Measurements from ENCODE around the gene SLC16A6.
"Not testable (repeated sequence)": the region's sequence is repeated elsewhere in the genome, so short reads cannot be mapped to it uniquely, and the experiment has no call there.

Gene SLC16A6

DNA sequence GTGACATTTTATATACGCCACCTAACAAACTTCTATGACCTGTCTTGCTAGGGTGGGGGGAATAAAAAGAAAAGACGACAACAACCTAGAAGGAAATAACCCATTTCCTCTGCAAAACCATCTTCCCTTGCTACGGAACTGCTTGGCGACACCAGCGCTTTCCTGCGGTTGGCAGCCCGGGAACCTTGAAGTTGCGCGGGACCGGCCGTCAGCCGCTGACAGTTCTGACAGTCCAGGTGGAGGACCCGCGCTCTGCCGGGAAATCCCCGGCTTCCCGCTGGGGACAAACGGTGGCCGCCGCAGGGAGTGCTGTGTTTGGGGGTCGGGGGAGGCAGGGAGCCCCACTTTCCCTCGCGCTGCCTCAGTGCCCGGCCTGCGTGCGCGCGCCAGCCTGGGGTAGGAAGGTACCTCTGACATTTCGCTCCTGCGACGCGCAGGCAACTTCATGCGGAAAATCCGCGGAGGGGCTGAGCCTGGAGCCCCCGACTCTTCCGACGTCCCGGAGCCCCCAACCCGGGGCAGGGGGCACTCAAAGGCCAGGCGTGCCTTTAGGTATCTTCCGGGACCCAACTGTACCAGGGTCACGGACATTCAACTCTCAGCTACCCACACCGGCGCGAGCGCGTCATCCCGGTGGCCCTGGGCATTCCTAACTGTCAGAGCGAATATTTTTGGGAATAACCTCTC lies 516 bp downstream of the SLC16A6 start:
- H3K4me3 ChIP-seq (ENCODE audit: low read depth, low read length) = peak overlapping the region; percentile 58
- TF ChIP-seq, protein P1, sequence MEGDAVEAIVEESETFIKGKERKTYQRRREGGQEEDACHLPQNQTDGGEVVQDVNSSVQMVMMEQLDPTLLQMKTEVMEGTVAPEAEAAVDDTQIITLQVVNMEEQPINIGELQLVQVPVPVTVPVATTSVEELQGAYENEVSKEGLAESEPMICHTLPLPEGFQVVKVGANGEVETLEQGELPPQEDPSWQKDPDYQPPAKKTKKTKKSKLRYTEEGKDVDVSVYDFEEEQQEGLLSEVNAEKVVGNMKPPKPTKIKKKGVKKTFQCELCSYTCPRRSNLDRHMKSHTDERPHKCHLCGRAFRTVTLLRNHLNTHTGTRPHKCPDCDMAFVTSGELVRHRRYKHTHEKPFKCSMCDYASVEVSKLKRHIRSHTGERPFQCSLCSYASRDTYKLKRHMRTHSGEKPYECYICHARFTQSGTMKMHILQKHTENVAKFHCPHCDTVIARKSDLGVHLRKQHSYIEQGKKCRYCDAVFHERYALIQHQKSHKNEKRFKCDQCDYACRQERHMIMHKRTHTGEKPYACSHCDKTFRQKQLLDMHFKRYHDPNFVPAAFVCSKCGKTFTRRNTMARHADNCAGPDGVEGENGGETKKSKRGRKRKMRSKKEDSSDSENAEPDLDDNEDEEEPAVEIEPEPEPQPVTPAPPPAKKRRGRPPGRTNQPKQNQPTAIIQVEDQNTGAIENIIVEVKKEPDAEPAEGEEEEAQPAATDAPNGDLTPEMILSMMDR (IDR thresholded peaks at IDR 0.05; ENCODE audit: control insufficient read depth, extremely low read depth, insufficient read depth) = no peak
- no peak for DNase-seq (ENCODE audit: low read depth)

DNA sequence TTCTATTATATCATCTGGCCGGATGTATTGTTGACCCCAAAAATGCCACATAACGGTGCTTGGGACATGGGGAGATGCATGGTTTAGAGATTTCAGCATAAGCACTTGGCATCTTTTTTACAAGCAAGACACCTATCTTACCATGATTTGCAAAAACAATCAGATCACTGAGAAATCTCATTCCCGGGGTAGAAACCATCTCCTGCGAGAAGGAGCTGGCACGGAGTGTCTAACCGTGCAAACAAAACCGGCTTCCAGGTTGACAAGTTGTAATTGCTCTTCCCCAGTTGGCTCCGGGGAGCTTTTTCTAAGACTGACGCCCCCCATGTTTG lies 1.0 kb downstream of the SLC16A6 start:
- DNase-seq (ENCODE audit: low read depth) = no peak
- TF ChIP-seq, protein P1 (IDR thresholded peaks at IDR 0.05; ENCODE audit: control insufficient read depth, extremely low read depth, insufficient read depth) = no peak
- H3K4me3 ChIP-seq (ENCODE audit: low read depth, low read length) = peak overlapping the region; percentile 58

DNA sequence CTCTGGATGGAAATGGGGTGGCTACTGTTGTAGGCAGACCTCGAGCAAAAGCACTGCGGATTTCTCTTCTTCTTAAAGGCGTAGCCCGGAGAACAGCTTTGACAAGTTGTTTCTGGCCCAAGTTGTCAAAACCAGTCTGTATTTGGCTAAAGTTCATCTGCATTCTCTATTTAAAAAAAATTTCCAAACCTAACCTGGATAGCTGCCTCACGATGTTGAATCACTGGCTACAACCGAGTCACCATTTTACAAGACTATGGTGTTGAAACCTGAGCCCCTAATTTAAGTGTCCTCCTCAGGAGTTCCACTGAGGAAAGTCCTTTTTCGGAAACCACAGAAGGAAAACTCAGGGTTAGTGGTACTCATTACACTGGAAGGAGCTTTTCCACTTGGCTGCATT lies 1.5 kb downstream of the SLC16A6 start:
- H3K4me3 ChIP-seq (ENCODE audit: low read depth, low read length) = peak overlapping the region; percentile 58

DNA sequence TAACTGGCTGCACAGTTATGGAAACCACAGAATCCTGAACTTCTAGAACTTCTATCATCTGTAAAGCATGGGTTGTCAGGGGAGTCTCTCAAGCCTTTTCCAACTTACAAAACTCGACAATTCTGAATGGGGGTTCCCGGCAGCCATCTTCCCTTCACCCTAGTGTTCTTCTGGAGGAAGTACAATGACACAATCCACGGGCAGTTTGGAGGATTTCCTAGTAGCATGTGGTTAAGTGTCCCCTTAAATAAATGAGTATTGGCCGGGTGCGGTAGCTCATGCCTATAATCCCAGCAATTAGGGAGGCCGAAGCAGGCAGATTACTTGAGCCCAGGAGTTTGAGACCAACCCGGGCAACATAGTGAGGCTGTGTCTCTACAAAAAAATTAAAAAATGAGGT lies 2.1 kb downstream of the SLC16A6 start:
- H3K4me3 ChIP-seq (ENCODE audit: low read depth, low read length) = no peak overlapping the region
- TF ChIP-seq, protein P1 (IDR thresholded peaks at IDR 0.05; ENCODE audit: control insufficient read depth, extremely low read depth, insufficient read depth) = no peak
- no peak for DNase-seq (ENCODE audit: low read depth)

More for the DNA sequence above, 1.5 kb downstream of the SLC16A6 start:
- no peak for DNase-seq (ENCODE audit: low read depth)
- TF ChIP-seq, protein P1 (IDR thresholded peaks at IDR 0.05; ENCODE audit: control insufficient read depth, extremely low read depth, insufficient read depth) = no peak

DNA sequence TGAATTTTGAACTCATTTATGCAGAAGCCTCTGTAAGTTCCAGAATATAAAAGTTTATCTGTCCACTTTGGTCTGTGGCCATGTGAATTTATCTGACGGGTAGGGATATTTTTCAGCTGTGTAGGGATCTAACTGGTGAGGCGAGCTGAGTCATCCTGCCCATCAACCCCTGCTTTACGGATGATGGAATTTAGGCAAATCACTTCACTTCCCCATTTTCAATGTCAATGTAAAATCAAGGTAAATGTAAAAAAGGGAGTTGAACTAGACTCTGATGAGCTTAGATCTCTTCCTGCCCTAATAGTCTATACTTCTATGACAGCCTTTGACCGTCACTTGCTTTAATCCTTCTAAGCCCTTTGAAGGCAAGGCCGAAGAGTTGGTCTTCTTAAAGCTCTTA lies 2.6 kb downstream of the SLC16A6 start:
- H3K4me3 ChIP-seq (ENCODE audit: low read depth, low read length) = no peak overlapping the region
- DNase-seq (ENCODE audit: low read depth) = no peak
- TF ChIP-seq, protein P1 (IDR thresholded peaks at IDR 0.05; ENCODE audit: control insufficient read depth, extremely low read depth, insufficient read depth) = no peak

DNA sequence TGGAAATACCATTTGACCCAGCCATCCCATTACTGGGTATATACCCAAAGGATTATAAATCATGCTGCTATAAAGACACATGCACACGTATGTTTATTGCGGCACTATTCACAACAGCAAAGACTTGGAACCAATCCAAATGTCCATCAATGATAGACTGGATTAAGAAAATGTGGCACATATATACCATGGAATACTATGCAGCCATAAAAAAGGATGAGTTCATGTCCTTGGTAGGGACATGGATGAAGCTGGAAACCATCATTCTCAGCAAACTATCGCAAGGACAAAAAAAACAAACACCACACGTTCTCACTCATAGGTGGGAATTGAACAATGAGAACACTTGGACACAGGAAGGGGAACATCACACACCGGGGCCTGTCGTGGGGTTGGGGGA lies 9.0 kb downstream of the SLC16A6 start:
- not testable (repeated sequence) for DNase-seq (ENCODE audit: low read depth); H3K4me3 ChIP-seq (ENCODE audit: low read depth, low read length)

DNA sequence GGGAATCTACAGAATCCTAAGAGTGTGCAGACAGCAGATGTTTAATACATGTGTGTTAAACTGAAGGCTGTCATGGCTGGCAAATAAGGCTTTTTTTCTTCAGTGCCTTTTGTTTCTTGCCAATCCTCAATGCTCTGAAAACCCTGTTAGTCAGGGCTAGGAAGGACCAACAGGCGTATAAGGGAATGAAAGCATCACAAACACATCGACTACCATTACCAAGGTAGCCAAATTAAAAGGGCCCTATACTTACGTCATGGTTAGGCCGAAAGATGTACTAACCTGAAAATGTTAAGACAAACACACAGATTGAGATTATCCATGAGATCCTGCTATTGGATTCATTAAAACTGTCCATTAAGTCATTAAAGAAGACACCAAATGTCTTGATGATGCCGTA lies 13.1 kb downstream of the SLC16A6 start:
- TF ChIP-seq, protein P1 (IDR thresholded peaks at IDR 0.05; ENCODE audit: control insufficient read depth, extremely low read depth, insufficient read depth) = no peak
- no peak for DNase-seq (ENCODE audit: low read depth)
- no peak overlapping the region for H3K4me3 ChIP-seq (ENCODE audit: low read depth, low read length)

DNA sequence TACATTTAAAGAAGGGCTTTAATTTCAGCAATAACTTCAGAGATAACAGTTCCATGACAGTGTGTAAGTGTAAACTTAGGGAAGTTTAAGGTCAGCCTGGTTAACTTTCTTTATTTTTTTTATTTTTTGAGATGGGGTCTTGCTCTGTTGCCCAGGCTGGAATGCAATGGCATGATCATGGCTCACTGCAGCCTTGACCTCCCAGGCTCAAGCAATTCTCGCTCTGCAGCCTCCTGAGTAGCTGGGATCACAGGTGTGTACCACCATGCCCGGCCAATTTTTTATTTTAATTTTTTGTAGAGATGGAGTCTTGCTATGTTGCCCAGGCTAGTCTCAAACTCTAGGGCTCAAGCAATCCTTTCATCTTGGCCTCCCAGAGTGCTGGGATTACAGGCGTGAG lies 14.6 kb downstream of the SLC16A6 start:
- not testable (repeated sequence) for DNase-seq (ENCODE audit: low read depth); H3K4me3 ChIP-seq (ENCODE audit: low read depth, low read length)
